ENCODE results near the gene TSEN15. TPM values are rescaled to one million over a fixed set of nuclear protein-coding genes. Genes with fewer than 3 reads are reported as not detected.

Gene TSEN15
- total and polyA plus RNA-seq, 2 experiments from 2014 or later: 55.8 TPM

DNA sequence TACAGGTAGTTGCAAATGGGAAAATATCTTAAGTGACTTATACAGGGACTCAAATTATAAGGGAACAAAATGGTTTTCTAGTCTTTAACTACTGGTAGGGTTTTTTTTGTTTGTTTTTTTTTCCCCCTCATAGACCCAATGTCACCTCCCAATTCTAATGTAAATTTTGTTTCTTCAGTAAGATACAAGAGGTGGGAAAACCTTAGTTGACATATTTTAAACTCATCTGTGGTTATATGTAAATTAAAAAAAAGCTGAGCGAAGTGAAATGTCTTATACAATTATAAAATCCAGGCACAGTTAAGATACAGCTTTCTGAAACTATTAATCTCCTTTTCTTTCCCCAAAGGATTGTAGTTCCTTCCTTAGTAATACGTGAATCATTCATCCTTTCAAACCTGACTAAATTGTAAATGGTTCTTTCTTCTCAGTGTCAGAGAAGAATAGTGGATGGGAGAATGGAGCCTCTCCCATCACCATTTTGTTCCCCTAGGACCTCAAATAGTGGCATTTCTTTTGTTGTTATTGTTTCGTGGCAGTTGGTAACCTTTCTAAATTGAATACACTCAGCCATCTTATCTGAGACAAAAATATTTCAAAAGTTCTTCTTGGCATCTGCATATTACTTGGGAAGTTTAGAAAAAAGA, 11.2 kb downstream of the TSEN15 start:
- H3K36me3 ChIP-seq (ENCODE audit: insufficient read depth): no peaks in the 10 kb centered on the region
- Mint-ChIP-seq H3K9me3 (peaks cover 8% of the 10 kb centered on the region; the same call in 2 of the 3 replicates), H3K4me1 (peaks cover 39% of the 10 kb centered on the region), H3K27ac (peak overlapping the region; percentile 36; the same call in 1 of the 2 replicates), H3K36me3 (ENCODE audit: low read depth) (peaks cover 53% of the 10 kb centered on the region), H3K4me3 (no peak overlapping the region), H3K27me3 (ENCODE audit: insufficient read depth, low read depth, poor library complexity) (no peaks in the 10 kb centered on the region)
- H3K9me2 ChIP-seq (ENCODE audit: insufficient read depth): no peaks in the 10 kb centered on the region
- no peaks in the 10 kb centered on the region for H4K20me1 ChIP-seq (replicated peaks; ENCODE audit: insufficient read depth)
- H3K27me3 ChIP-seq (ENCODE audit: insufficient read depth): no peaks in the 10 kb centered on the region
- no peak overlapping the region for H2AFZ ChIP-seq
- H3K79me2 ChIP-seq (replicated peaks; ENCODE audit: insufficient read depth): no peaks in the 10 kb centered on the region; the same call in 1 of the 2 replicates
- no peaks in the 10 kb centered on the region for H3F3A ChIP-seq (replicated peaks; ENCODE audit: low read depth)
- TF ChIP-seq EZH2phosphoT487 (IDR thresholded peaks at IDR 0.05; ENCODE audit: unreplicated experiment): no peak
- TF ChIP-seq NANOG (IDR thresholded peaks at IDR 0.05; ENCODE audit: borderline replicate concordance): no peak
- TF ChIP-seq ZNF114 (CRISPR knock-in tag; IDR thresholded peaks at IDR 0.05): no peak
- TF ChIP-seq EZH2 (IDR thresholded peaks at IDR 0.05; ENCODE audit: low read depth, unreplicated experiment): no peak
- H3K4me2 ChIP-seq: peak overlapping the region; percentile 40
- peak; percentile 23 for DNase-seq (ENCODE audit: low spot score)
- H3K4me1 ChIP-seq (ENCODE audit: insufficient read depth): peaks cover 39% of the 10 kb centered on the region
- 0 out of 2 replicates have a peak overlapping the region, but pooled peaks have one; percentile 1 for H3K4me3 ChIP-seq
- ATAC-seq: no peak
- H3K27ac ChIP-seq (ENCODE audit: low read depth): peak overlapping the region; percentile 40

DNA sequence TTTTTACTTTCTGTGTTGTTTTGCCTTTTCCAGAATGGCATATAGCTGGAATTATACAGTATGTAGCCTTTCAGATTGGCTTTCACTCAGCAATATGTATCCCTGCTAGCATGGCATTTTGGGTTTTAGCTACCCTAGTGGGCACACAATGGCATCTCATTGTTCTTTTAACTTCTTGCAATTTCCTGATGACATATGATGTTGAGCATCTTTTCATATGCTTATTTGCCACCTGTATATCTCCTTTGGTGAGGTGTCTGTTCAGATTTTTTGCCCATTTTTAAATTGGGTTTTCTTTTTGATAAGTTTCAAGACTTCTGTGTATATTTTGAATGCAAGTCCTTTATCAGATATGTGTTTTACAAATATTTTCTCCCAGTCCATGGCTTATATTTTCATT, 14.0 kb downstream of the TSEN15 start:
- H3K9me2 ChIP-seq (ENCODE audit: insufficient read depth): no peaks in the 10 kb centered on the region
- no peaks in the 10 kb centered on the region for H3K27me3 Mint-ChIP-seq (ENCODE audit: insufficient read depth, low read depth, poor library complexity)
- H4K20me1 ChIP-seq (replicated peaks; ENCODE audit: insufficient read depth): no peaks in the 10 kb centered on the region
- H2AFZ ChIP-seq: no peak overlapping the region
- H3K4me3 Mint-ChIP-seq: no peak overlapping the region
- DNase-seq (ENCODE audit: low spot score) (no peak), ATAC-seq (no peak)
- H3K27ac Mint-ChIP-seq: no peak overlapping the region
- H3K4me3 ChIP-seq: no peak overlapping the region
- no peak for TF ChIP-seq JUNB (IDR thresholded peaks at IDR 0.05; ENCODE audit: unreplicated experiment)
- no peak for TF ChIP-seq CREB1 (CRISPR knock-in tag; IDR thresholded peaks at IDR 0.05; ENCODE audit: low read depth)
- TF ChIP-seq NANOG (IDR thresholded peaks at IDR 0.05; ENCODE audit: borderline replicate concordance): peak; percentile 75; the same call in 1 of the 2 replicates
- no peak for TF ChIP-seq POLR2AphosphoS5 (IDR thresholded peaks at IDR 0.05; ENCODE audit: low read depth)
- TF ChIP-seq, protein P1, sequence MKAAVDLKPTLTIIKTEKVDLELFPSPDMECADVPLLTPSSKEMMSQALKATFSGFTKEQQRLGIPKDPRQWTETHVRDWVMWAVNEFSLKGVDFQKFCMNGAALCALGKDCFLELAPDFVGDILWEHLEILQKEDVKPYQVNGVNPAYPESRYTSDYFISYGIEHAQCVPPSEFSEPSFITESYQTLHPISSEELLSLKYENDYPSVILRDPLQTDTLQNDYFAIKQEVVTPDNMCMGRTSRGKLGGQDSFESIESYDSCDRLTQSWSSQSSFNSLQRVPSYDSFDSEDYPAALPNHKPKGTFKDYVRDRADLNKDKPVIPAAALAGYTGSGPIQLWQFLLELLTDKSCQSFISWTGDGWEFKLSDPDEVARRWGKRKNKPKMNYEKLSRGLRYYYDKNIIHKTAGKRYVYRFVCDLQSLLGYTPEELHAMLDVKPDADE (IDR thresholded peaks at IDR 0.05): no peak
- no peak for TF ChIP-seq STAT1 (IDR thresholded peaks at IDR 0.05; ENCODE audit: unreplicated experiment)
- no peak for TF ChIP-seq ZNF331 (CRISPR knock-in tag; IDR thresholded peaks at IDR 0.05; ENCODE audit: low read depth)
- H3K79me2 ChIP-seq (replicated peaks; ENCODE audit: insufficient read depth): no peaks in the 10 kb centered on the region
- H3K27ac ChIP-seq (ENCODE audit: low read depth): no peak overlapping the region
- peaks cover 35% of the 10 kb centered on the region for H3K36me3 Mint-ChIP-seq (ENCODE audit: low read depth)
- H3K36me3 ChIP-seq (ENCODE audit: insufficient read depth): no peaks in the 10 kb centered on the region
- no peaks in the 10 kb centered on the region; the same call in 1 of the 3 replicates for H3K9me3 Mint-ChIP-seq
- peaks cover 58% of the 10 kb centered on the region for H3K4me1 ChIP-seq (ENCODE audit: insufficient read depth)
- peak overlapping the region; percentile 44; the same call in 1 of the 2 replicates for H3K4me2 ChIP-seq
- H3F3A ChIP-seq (replicated peaks; ENCODE audit: low read depth): no peaks in the 10 kb centered on the region
- no peaks in the 10 kb centered on the region for H3K27me3 ChIP-seq (ENCODE audit: insufficient read depth)
- peaks cover 47% of the 10 kb centered on the region for H3K4me1 Mint-ChIP-seq

All from GM23338 (cell line).